Measurements from ENCODE around the gene EIF4E2.

- TF ChIP-seq CTCF (IDR thresholded peaks at IDR 0.05; ENCODE audit: insufficient read depth, low read depth, low read length) (no peak), EZH2 (IDR thresholded peaks at IDR 0.05; ENCODE audit: insufficient read depth, low read length) (no peak)
These were observed 7.6 kb upstream of the EIF4E2 start for GRCh38 chr2:232542715-232543467.

All from astrocyte (in vitro differentiated cells and primary cell).